ENCODE data around the gene CADM1. TPM values are rescaled to one million over a fixed set of nuclear protein-coding genes. Genes with fewer than 3 reads are reported as not detected.

Gene CADM1
- polyA plus RNA-seq, 1 donor, result 22.8 TPM

- no peak for DNase-seq (ENCODE audit: low read depth)
Observed at GRCh38 chr11:115247361-115247760, 256.9 kb downstream of the CADM1 start.

GRCh38 chr11:115244758-115245157, 259.5 kb downstream of the CADM1 start:
- no peak for DNase-seq (ENCODE audit: low read depth)

GRCh38 chr11:115244296-115244695, 259.9 kb downstream of the CADM1 start:
- DNase-seq (ENCODE audit: low read depth), result no peak

- no peak for DNase-seq (ENCODE audit: low read depth)
Observed at GRCh38 chr11:115242982-115243381, 261.2 kb downstream of the CADM1 start.

- DNase-seq (ENCODE audit: low read depth), result no peak
Observed at GRCh38 chr11:115241899-115242298, 262.3 kb downstream of the CADM1 start.

- DNase-seq (ENCODE audit: low read depth), result no peak
Observed at GRCh38 chr11:115238791-115239190, 265.4 kb downstream of the CADM1 start.

- no peak for DNase-seq (ENCODE audit: low read depth)
Observed at GRCh38 chr11:115238086-115238485, 266.1 kb downstream of the CADM1 start.

GRCh38 chr11:115237578-115237977, 266.6 kb downstream of the CADM1 start:
- DNase-seq (ENCODE audit: low read depth), result no peak

- DNase-seq (ENCODE audit: low read depth), result no peak
Observed at GRCh38 chr11:115234794-115235193, 269.4 kb downstream of the CADM1 start.

- no peak for DNase-seq (ENCODE audit: low read depth)
Observed at GRCh38 chr11:115226556-115226955, 277.7 kb downstream of the CADM1 start.

GRCh38 chr11:115224551-115224950, 279.7 kb downstream of the CADM1 start:
- DNase-seq (ENCODE audit: low read depth), result no peak

- DNase-seq (ENCODE audit: low read depth), result no peak
Observed at GRCh38 chr11:115222863-115223530, 281.2 kb downstream of the CADM1 start.

GRCh38 chr11:115222218-115222862, 281.9 kb downstream of the CADM1 start:
- no peak for DNase-seq (ENCODE audit: low read depth)

GRCh38 chr11:115221461-115222069, 282.6 kb downstream of the CADM1 start:
- no peak for DNase-seq (ENCODE audit: low read depth)

GRCh38 chr11:115220911-115221310, 283.3 kb downstream of the CADM1 start:
- DNase-seq (ENCODE audit: low read depth), result no peak

GRCh38 chr11:115220423-115220822, 283.8 kb downstream of the CADM1 start:
- DNase-seq (ENCODE audit: low read depth), result no peak

GRCh38 chr11:115219376-115219775, 284.8 kb downstream of the CADM1 start:
- no peak for DNase-seq (ENCODE audit: low read depth)

GRCh38 chr11:115217726-115218311, 286.4 kb downstream of the CADM1 start:
- DNase-seq (ENCODE audit: low read depth), result no peak

- DNase-seq (ENCODE audit: low read depth), result no peak
Observed at GRCh38 chr11:115215694-115216617, 288.3 kb downstream of the CADM1 start.

GRCh38 chr11:115214644-115215234, 289.5 kb downstream of the CADM1 start:
- no peak for DNase-seq (ENCODE audit: low read depth)

- DNase-seq (ENCODE audit: low read depth), result no peak
Observed at GRCh38 chr11:115213007-115213406, 291.2 kb downstream of the CADM1 start.
